ENCODE data around the gene KDM5D.

DNA sequence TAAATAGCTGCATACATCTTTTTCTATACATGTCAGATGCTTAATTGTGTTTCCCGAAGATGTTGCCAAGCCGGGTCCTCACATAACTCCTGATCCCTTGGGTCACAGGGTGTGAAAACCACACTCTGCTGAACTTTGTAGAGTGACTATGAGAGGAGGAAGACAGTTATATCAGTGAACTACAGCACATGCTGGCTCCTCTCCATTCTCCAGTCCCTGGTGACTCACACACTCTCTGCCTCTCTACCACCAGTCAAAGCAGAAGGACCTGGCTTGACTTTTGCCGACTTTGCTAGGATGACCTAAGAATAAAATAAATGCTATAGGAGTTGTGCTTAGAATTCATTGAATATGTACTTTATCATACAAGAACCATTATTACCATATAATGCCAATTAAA lies 23.8 kb upstream of the KDM5D start:
- TF ChIP-seq POLR2A (IDR thresholded peaks at IDR 0.05) = no peak
- TF ChIP-seq, protein P1, sequence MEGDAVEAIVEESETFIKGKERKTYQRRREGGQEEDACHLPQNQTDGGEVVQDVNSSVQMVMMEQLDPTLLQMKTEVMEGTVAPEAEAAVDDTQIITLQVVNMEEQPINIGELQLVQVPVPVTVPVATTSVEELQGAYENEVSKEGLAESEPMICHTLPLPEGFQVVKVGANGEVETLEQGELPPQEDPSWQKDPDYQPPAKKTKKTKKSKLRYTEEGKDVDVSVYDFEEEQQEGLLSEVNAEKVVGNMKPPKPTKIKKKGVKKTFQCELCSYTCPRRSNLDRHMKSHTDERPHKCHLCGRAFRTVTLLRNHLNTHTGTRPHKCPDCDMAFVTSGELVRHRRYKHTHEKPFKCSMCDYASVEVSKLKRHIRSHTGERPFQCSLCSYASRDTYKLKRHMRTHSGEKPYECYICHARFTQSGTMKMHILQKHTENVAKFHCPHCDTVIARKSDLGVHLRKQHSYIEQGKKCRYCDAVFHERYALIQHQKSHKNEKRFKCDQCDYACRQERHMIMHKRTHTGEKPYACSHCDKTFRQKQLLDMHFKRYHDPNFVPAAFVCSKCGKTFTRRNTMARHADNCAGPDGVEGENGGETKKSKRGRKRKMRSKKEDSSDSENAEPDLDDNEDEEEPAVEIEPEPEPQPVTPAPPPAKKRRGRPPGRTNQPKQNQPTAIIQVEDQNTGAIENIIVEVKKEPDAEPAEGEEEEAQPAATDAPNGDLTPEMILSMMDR (IDR thresholded peaks at IDR 0.05 in 8 of 11, conservative IDR thresholded peaks at IDR 0.05 in 3 of 11) = no peak

All from spleen (tissue), 7 donors.